ENCODE data around the gene CCNE1.

DNA sequence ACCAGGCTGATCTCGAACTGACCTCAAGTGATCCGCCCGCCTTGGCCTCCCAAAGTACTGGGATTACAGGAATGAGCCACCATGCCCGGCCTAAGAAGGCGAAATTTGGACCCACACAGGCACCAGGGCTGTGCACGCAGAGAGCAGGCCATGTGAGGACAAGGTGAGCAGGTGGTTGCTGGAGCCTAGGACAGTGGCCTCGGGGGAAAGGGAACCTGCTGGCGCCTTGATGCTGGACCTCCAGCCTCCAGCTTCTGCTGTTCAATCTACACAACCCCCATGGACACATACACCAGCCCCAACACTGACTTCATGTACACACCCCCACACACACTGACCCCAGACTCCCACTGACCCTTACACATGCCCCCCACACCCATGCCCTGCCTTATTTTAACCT lies 41.8 kb upstream of the CCNE1 start:
- no peak for TF ChIP-seq PRDM1 (tag by site-specific recombination; IDR thresholded peaks at IDR 0.05)
- no peak for TF ChIP-seq ZNF521 (tag by site-specific recombination; IDR thresholded peaks at IDR 0.05)
- TF ChIP-seq MZF1 (tag by site-specific recombination; IDR thresholded peaks at IDR 0.05; ENCODE audit: borderline replicate concordance): no peak
- no peak for TF ChIP-seq CTCF (tag by site-specific recombination; IDR thresholded peaks at IDR 0.05)
- no peak for TF ChIP-seq SP2 (tag by site-specific recombination; IDR thresholded peaks at IDR 0.05)
- TF ChIP-seq, protein P1, sequence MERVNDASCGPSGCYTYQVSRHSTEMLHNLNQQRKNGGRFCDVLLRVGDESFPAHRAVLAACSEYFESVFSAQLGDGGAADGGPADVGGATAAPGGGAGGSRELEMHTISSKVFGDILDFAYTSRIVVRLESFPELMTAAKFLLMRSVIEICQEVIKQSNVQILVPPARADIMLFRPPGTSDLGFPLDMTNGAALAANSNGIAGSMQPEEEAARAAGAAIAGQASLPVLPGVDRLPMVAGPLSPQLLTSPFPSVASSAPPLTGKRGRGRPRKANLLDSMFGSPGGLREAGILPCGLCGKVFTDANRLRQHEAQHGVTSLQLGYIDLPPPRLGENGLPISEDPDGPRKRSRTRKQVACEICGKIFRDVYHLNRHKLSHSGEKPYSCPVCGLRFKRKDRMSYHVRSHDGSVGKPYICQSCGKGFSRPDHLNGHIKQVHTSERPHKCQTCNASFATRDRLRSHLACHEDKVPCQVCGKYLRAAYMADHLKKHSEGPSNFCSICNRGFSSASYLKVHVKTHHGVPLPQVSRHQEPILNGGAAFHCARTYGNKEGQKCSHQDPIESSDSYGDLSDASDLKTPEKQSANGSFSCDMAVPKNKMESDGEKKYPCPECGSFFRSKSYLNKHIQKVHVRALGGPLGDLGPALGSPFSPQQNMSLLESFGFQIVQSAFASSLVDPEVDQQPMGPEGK (tag by site-specific recombination; IDR thresholded peaks at IDR 0.05): no peak
- no peak for TF ChIP-seq ZNF423 (tag by site-specific recombination; IDR thresholded peaks at IDR 0.05)
- TF ChIP-seq, protein P2, sequence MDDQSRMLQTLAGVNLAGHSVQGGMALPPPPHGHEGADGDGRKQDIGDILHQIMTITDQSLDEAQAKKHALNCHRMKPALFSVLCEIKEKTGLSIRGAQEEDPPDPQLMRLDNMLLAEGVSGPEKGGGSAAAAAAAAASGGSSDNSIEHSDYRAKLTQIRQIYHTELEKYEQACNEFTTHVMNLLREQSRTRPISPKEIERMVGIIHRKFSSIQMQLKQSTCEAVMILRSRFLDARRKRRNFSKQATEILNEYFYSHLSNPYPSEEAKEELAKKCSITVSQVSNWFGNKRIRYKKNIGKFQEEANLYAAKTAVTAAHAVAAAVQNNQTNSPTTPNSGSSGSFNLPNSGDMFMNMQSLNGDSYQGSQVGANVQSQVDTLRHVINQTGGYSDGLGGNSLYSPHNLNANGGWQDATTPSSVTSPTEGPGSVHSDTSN (CRISPR knock-in tag; IDR thresholded peaks at IDR 0.05): no peak
- TF ChIP-seq ZNF311 (tag by site-specific recombination; IDR thresholded peaks at IDR 0.05; ENCODE audit: borderline replicate concordance): no peak
- TF ChIP-seq SETDB1 (IDR thresholded peaks at IDR 0.05; ENCODE audit: insufficient read length, low read length): no peak
- TF ChIP-seq REPIN1 (tag by site-specific recombination; IDR thresholded peaks at IDR 0.05; ENCODE audit: low read depth): no peak

All from HEK293 (cell line).